KMS-11 (cell line): ENCODE data around the gene FAM174C.

Experiments
- H2AFZ ChIP-seq: fragments of 200-600 bp; sonication (generic); 2 replicates; pipeline ENCODE4 v1.6.1; 2016; ENCODE audit warnings: antibody characterized with exemption, mixed run types, low read depth
- H3K27ac ChIP-seq: fragments of 200-600 bp; sonication (generic); 2 replicates; pipeline ENCODE4 v1.6.1; 2016; ENCODE audit warnings: mild to moderate bottlenecking, mixed run types
- H3K27me3 ChIP-seq: fragments of 200-600 bp; sonication (generic); 2 replicates; pipeline ENCODE4 v1.6.1; 2017; ENCODE audit warnings: mild to moderate bottlenecking, low read depth, mixed run types, moderate library complexity; ENCODE audit not compliant: insufficient read depth
- H3K36me3 ChIP-seq: fragments of 200-600 bp; sonication (generic); 2 replicates; pipeline ENCODE4 v1.6.1; 2017; ENCODE audit warnings: mild to moderate bottlenecking, mixed run types; ENCODE audit not compliant: insufficient read depth
- H3K4me1 ChIP-seq: fragments of 200-600 bp; sonication (generic); 2 replicates; pipeline ENCODE4 v1.6.1; 2016; ENCODE audit warnings: mild to moderate bottlenecking, low read depth, mixed run types; ENCODE audit not compliant: poor library complexity, severe bottlenecking
- H3K4me2 ChIP-seq: fragments of 200-600 bp; sonication (generic); 2 replicates; pipeline ENCODE4 v1.7.0; 2016; ENCODE audit warnings: mild to moderate bottlenecking, mixed run types
- H3K4me3 ChIP-seq: fragments of 200-600 bp; sonication (generic); IDR thresholded peaks from 2 replicates; pipeline ENCODE4 v1.6.1; 2017; ENCODE audit warnings: low read depth, low read length, mixed read lengths; ENCODE audit not compliant: insufficient read depth
- H3K79me2 ChIP-seq: fragments of 200-600 bp; sonication (generic); 2 replicates; pipeline ENCODE4 v1.6.1; 2016; ENCODE audit warnings: low read depth, mixed run types; ENCODE audit not compliant: insufficient read depth
- H3K9ac ChIP-seq: fragments of 200-600 bp; sonication (generic); 2 replicates; pipeline ENCODE4 v1.6.1; 2016; ENCODE audit warnings: mild to moderate bottlenecking, mixed run types
- H4K20me1 ChIP-seq: fragments of 200-600 bp; sonication (generic); 2 replicates; pipeline ENCODE4 v1.6.1; 2016; ENCODE audit warnings: mild to moderate bottlenecking, mixed run types; ENCODE audit not compliant: insufficient read depth
- CTCF ChIP-seq: fragments of 200-600 bp; sonication (generic); conservative IDR thresholded peaks from 2 replicates; pipeline ENCODE4 v1.6.1; 2017; ENCODE audit warnings: low read depth, mild to moderate bottlenecking, antibody characterized with exemption, low read length, moderate library complexity, mixed read lengths

The FAM174C gene

DNA sequence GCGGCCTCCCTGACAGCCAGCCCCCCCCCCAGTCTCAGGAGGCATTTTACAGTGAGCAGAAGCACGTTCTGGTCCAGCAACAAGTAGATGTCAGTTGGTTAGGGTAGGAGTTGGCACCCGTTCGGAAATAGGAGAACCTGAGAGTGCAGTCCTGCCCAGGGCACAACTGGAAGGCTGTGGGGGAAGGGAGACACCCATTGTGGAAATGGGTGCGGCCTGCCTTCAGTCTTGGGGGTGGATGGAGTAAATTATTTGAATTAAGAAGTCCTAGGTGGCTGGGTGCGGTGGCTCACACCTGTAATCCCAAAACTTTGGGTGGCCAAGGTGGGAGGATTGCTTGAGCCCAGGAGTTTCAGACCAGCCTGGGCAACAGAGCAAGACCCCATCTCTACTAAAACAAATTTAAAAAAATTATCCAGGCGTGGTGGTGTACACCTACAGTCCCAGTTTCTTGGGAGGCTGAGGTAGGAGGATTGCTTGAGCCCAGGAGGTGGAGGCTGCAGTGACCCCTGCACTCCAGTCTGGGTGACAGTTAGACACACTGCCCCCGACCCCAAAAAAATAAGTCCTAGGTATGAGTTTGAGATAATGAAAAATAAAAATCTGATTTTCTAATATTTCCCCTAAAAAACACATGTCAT, 5.0 kb upstream of the FAM174C start:
- Histone ChIP-seq H3K27me3 (no peaks in the 10 kb centered on the region), H3K9ac (peak overlapping the region; percentile 72), H3K36me3 (peaks cover 25% of the 10 kb centered on the region; the same call in 1 of the 2 replicates), H3K4me1 (peaks cover 35% of the 10 kb centered on the region), H4K20me1 (no peaks in the 10 kb centered on the region), H3K27ac (peak overlapping the region; percentile 81), H3K4me2 (peak overlapping the region; percentile 95), H3K4me3 (peak overlapping the region; percentile 50), H2AFZ (no peak overlapping the region), H3K79me2 (peaks cover 36% of the 10 kb centered on the region)
- TF ChIP-seq CTCF = no peak

GRCh38 chr19:1270854-1271527, 4.3 kb upstream of the FAM174C start:
- no peak overlapping the region for H2AFZ ChIP-seq
- peak overlapping the region; percentile 81; the same call in 1 of the 2 replicates for H3K27ac ChIP-seq
- H3K36me3 ChIP-seq = peaks cover 25% of the 10 kb centered on the region; the same call in 1 of the 2 replicates
- no peak for TF ChIP-seq CTCF
- no peaks in the 10 kb centered on the region for H3K27me3 ChIP-seq
- H3K4me3 ChIP-seq = no peak overlapping the region
- H3K4me1 ChIP-seq = peaks cover 32% of the 10 kb centered on the region
- no peaks in the 10 kb centered on the region for H4K20me1 ChIP-seq
- peaks cover 36% of the 10 kb centered on the region for H3K79me2 ChIP-seq
- H3K9ac ChIP-seq = peak overlapping the region; percentile 72; the same call in 1 of the 2 replicates
- H3K4me2 ChIP-seq = peak overlapping the region; percentile 95

DNA sequence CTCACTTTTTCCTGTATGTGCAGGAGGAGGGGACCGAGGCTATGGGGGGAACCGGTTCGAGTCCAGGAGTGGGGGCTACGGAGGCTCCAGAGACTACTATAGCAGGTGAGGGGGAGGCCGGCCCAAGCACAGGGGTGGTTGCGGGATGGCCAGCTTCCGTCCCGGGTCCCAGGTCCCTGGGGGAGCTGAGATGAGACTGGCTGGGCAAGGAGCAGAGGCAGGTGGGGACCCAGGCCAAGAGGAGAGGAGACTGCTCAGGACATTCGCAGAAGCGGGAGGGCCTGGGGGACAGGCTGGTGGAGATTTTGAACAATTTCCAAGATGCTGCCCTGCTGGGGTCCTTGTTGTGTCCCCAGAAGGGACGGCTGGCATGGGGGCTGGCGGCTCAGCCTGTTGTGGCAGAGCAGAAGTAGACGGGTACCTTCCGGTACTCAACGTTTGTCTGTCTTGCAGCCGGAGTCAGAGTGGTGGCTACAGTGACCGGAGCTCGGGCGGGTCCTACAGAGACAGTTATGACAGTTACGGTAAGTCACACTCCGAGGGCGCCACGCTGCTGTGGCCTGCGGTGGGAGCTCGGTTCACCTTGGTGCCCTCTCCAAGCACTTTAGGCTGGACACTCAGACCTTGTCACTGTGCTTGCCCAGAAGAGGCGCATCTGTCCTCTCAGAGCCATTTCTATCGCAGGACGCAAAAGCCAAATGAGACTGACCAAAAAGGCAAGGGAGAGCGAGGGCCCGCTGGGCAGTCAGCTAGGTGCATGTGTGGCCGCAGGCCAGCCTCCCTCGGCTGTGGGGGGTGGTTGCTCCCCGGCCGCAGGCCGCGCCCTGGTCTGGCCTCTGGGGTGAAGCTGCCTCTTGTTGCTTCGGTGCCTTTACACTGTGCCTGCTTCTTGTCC, 3.6 kb upstream of the FAM174C start:
- Histone ChIP-seq H3K27ac (no peak overlapping the region), H4K20me1 (no peaks in the 10 kb centered on the region), H3K4me2 (no peak overlapping the region), H3K4me1 (peaks cover 32% of the 10 kb centered on the region), H3K27me3 (no peaks in the 10 kb centered on the region), H3K36me3 (peaks cover 25% of the 10 kb centered on the region; the same call in 1 of the 2 replicates), H2AFZ (no peak overlapping the region), H3K9ac (no peak overlapping the region; the same call in 1 of the 2 replicates), H3K4me3 (no peak overlapping the region), H3K79me2 (peaks cover 44% of the 10 kb centered on the region)
- no peak for TF ChIP-seq CTCF

GRCh38 chr19:1272423-1273262, 2.7 kb upstream of the FAM174C start:
- Histone ChIP-seq H3K36me3 (peaks cover 25% of the 10 kb centered on the region; the same call in 1 of the 2 replicates), H3K9ac (no peak overlapping the region; the same call in 1 of the 2 replicates), H3K79me2 (peaks cover 49% of the 10 kb centered on the region)

More at GRCh38 chr19:1272423-1273262, 2.7 kb upstream of the FAM174C start:
- Histone ChIP-seq H3K27ac (no peak overlapping the region), H3K4me1 (peaks cover 30% of the 10 kb centered on the region), H3K27me3 (no peaks in the 10 kb centered on the region), H3K4me2 (no peak overlapping the region), H3K4me3 (no peak overlapping the region), H4K20me1 (no peaks in the 10 kb centered on the region), H2AFZ (no peak overlapping the region)
- no peak for TF ChIP-seq CTCF
